GM12873 (cell line): ENCODE measurements around the gene TGIF1.

ENCODE experiments used
- CTCF ChIP-seq: IDR thresholded peaks from 2 replicates; pipeline ENCODE4 v1.5.1; 2012; ENCODE audit warnings: low read depth, mild to moderate bottlenecking, moderate library complexity, low read length, control low read depth; ENCODE audit not compliant: insufficient read depth; ENCODE audit errors: missing control alignments

TGIF1 gene

GRCh38 chr18:3424280-3424890 is 25.6 kb upstream of the TGIF1 start:
- no peak for TF ChIP-seq CTCF

GRCh38 chr18:3425030-3425429 is 24.9 kb upstream of the TGIF1 start:
- TF ChIP-seq CTCF = no peak

GRCh38 chr18:3425446-3425845 is 24.5 kb upstream of the TGIF1 start:
- no peak for TF ChIP-seq CTCF

- TF ChIP-seq CTCF = no peak
Measured at GRCh38 chr18:3426074-3426473, 23.9 kb upstream of the TGIF1 start.

GRCh38 chr18:3427944-3428343 is 22.0 kb upstream of the TGIF1 start:
- no peak for TF ChIP-seq CTCF

GRCh38 chr18:3429121-3429520 is 20.9 kb upstream of the TGIF1 start:
- no peak for TF ChIP-seq CTCF

GRCh38 chr18:3434685-3435084 is 15.3 kb upstream of the TGIF1 start:
- TF ChIP-seq CTCF = no peak
